ACHN (cell line): Measurements from ENCODE around the gene PEX5L.
"Not testable (repeated sequence)": the region's sequence is repeated elsewhere in the genome, so short reads cannot be mapped to it uniquely, and the experiment has no call there.

Experiments
- DNase-seq: peaks from one replicate; pipeline ENCODE4 v3.0.0-alpha.2; 2015
- in situ Hi-C: cut with HindIII; loops from 2 replicates; pipeline ENCODE4 v1.10.0; 2017; ENCODE audit warnings: low sequenced_read_pairs, low pct_ligation_motif_present, low pct_unique_long_range_greater_than_20kb

The PEX5L gene

DNA sequence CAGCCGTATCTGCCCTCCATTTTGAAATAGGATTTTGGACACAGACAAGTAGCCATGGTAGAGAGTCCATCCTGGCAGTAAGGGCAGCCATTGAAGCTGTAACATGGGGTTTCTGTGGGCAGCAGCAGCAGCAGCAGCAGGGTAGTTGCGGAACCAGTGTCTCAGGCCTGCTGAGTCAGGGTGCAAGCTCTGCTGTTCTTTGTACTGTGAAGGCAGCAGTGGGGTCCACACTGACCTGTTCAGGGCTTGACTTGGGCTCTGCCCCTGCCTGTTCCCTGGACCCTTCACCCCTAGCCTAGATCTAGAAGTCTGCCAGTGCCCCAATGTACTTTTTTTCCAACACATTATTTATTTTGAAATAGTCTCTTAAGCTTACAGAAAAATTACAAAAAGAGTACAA is 9.7 kb downstream of the PEX5L start:
- in situ Hi-C loops = no loop called here

DNA sequence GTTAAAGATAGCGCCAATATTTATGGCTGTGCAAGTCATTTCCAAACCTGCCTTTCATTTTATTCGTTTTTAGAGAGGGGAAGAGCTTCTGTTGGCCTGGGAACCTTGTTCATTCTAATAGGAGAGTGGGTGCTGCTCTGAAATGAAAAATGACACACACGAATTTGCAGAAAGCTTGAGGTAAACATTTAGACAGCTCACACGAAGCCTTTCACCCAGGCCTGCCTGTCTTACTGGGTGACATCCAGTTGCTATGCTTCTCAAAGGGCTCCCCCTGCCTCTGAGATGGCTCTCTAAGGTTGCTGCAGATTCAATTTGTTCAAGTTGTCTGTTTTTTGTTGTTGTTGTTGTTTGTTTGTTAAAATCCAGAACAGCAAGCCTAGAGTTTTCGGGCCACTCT is 18.2 kb downstream of the PEX5L start:
- in situ Hi-C loops = no loop called here

More for the DNA sequence above, 9.7 kb downstream of the PEX5L start:
- DNase-seq = no peak

DNA sequence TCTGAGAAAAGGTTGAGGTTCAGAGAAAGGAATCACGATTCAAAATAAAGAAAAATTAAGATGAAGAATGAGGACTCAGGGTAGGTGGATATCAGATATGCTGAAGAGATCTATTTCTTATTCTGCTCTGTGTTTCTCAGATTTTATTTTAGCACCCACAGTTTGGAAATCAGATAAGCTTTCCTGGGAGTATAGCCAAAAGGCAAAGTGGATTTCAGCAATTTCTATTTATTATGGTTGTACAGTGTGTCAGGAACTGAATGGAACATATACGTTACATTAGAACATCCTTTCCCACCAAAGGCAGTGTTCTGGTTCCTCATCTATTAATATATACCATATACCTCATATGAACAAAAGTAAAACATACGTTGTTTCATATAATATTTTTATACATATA is 18.9 kb downstream of the PEX5L start:
- DNase-seq = no peak
- in situ Hi-C loops = no loop called here

More for the DNA sequence above, 18.2 kb downstream of the PEX5L start:
- no peak for DNase-seq

DNA sequence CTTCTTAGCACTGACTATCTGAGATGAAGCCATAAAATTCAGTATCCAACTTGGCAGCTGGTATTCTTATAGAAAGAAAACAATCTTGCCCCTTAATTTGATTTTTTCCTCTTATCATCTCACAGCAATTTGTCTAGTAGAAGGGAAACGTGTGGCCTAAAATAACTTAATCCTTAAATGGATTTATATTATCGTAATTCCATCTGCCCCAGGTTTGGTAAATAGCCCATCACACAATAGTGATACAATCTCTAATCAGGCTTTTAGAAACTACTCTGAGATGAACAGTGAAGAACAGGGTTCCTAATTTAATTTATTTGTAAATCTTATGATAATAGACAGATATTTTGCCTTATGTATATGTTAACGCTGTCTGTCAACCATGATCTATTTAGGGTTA is 24.8 kb downstream of the PEX5L start:
- DNase-seq = no peak
- in situ Hi-C loops = no loop called here

DNA sequence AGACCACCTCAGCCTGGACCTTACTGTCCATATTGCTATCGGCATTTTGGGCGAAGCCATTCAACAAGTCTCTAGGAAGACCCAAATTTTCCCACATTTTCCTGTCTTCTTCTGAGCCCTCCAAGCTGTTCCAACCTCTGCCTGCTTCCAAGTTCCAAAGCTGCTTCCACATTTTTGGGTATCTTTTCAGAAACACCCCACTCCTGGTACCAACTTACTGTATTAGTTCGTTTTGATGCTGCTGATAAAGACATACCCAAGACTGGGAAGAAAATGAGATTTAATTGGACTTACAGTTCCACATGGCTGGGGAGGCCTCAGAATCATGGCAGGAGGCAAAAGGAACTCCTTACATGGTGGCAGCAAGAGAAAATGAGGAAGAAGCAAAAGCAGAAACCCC is 28.4 kb downstream of the PEX5L start:
- DNase-seq, in situ Hi-C loops: not testable (repeated sequence)

DNA sequence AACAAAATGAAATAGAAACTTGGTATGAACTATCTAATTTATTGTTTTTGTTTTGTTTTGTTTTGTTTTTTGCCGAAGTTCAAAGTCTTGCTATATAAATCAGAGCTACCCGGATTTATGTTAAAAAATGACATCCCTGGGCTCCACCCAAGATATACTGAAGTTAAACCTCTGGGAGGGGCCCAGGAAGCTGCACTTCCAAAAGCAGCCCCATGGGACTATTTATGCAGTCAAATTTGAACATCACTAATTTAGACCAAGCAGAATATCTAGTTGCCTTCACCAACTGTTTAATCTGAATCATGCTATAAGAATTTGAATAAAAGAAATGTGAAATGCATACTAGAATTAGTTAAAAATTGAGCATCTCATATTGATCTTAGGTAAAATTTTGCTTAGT is 32.2 kb downstream of the PEX5L start:
- DNase-seq = no peak
- in situ Hi-C loops = no loop called here

DNA sequence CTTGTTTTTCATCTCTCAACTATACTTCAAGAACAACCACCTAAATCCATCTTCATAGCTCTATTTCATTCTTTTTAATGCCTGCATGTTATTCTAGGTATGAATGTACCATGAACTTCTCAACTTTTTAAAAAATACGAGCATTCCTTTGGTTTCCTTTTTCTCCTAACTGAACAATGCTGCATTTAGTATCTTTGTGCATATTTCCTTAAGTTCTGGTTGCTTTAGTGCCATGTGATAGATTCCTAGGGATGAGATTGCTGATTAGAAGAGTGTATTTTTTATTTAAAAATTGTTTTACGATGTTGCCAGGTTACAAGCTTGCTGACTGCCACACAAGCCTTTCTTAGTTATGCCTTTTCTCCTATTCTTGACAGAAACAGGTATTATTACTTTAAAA is 34.7 kb downstream of the PEX5L start:
- DNase-seq = no peak
- in situ Hi-C loops = no loop called here

DNA sequence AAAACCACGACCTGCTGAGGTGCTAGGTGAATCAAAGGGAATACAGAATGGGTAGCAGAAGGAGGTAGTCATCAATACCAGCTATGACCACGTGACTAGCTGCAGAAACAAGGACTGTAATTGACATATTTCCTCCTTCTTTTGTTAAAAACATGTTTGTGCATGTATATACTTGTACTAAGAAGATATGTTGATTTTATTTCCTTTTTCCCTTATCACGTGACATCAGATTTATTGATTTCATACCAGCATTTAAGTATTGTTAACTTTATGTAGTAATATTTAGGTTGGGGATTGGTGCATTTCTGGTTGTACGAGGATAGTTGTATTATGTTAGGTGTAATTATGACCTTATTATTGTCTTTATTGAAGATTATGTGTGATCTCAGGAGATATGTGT is 36.2 kb downstream of the PEX5L start:
- in situ Hi-C loops = no loop called here
- DNase-seq = no peak

DNA sequence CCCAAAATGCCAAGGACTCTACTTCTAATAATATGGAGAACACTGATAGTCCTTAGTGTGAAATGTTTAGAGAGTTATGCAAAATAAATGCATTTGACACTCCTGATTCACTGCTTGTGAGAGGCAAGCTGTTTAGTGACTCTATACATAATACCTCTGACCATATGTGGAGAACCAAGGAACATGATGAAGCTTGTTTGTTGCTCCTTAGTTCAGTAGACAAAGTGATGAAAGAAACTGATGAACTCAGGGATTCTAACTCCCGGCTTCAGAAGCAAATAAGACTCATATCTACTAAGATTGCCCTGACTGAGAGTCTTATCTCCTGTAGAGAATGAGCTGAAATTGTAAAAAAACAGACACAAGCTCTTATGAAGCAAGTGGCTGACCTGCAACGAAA is 41.3 kb downstream of the PEX5L start:
- in situ Hi-C loops = no loop called here
- DNase-seq = no peak

DNA sequence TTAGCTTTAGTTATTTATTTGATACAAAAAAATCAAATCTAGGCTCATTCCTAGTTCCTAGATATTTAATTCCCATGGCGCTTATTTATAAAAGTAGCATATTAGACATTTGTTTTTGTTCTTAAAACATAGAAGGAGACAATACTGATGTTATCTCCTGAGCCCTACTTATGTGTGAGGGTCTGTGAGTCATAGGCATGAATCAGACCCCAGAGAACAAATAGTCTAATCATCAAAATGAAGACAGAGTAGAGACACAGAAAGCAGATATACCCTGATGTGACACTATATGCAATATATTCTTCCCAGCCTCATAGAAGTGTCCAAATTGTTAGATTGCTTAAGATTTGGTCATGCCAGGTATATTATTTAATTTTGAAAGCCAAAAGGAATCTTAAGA is 44.9 kb downstream of the PEX5L start:
- in situ Hi-C loops = no loop called here
- DNase-seq = no peak

DNA sequence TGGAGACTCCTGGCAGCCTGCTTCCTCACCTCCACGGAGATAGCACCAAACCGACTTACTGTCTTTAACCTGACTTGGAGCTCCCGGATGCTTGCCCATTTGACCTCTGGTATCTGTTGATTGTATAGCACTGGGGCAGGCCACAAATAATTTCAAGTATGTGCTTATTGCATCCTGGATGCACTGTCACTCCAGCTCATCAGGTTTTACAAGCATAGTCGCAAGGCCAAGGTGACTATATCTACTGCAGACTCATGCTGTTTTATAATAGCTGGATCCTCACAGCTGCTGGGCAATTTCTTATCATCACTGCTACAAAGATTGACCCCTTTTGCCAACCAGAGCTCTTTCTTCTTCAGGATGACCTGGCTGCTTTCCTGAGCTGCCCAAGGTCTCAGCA is 45.6 kb downstream of the PEX5L start:
- no peak for DNase-seq
- in situ Hi-C loops = no loop called here

DNA sequence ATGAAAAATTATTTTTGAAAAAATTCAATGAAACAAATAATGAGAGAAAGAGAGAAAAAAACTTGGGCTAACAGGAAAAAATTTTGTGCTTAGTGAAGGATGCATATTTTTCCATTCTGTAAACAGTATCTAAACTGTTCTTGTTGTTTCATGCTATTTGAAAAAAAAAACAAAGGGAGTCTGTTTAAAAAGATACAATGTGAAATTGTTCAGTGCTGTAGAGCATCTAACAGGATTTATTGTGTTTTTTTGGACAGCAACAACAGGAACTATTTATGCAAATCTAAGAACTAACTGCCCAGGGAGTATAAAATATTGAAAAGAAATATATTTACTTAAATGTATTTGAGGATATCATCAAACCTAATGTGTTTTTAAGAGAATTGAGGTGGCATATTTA is 55.1 kb downstream of the PEX5L start:
- in situ Hi-C loops = no loop called here
- DNase-seq = no peak

DNA sequence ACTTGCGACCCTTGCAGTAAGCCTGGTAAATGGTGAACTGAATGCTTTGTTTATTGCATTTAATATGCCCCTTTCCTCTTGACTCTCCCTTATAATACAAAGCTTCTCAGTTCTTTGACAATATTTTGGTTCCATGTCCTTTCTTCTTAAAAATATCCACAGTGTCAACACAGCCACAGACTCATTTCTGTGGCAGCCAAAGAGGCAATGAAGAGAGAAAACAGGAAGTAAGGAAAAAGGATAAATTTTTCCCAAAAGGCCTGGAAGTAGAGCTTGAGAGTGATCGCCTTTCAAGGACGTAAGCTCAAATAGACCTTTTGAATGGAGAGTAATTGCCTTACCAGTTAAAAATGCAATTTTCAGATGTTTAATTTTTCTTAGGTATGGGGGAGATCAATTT is 59.4 kb downstream of the PEX5L start:
- DNase-seq = no peak
- in situ Hi-C loops = no loop called here

DNA sequence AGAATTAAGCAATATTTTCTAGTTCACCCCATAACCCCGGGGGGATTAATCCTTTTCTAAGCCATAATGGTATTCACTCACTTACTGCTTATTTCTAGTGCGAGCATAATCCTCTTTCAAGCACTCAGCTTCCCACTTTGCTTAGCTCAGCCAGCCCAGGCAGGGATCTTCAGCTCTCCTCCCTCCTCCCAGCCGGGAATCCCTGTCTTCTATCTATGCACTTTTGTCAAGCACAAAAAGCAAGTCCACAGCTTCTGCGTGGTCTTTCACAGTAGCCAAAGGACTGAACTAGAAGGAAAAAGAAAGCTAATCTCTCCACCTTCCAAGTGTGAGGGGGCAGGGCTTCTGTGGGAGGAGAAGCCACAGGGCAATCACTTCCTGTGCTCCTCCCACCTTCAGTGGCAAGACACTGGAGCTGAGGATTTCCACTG is 62.8 kb downstream of the PEX5L start:
- no peak for DNase-seq
- in situ Hi-C loops = no loop called here

DNA sequence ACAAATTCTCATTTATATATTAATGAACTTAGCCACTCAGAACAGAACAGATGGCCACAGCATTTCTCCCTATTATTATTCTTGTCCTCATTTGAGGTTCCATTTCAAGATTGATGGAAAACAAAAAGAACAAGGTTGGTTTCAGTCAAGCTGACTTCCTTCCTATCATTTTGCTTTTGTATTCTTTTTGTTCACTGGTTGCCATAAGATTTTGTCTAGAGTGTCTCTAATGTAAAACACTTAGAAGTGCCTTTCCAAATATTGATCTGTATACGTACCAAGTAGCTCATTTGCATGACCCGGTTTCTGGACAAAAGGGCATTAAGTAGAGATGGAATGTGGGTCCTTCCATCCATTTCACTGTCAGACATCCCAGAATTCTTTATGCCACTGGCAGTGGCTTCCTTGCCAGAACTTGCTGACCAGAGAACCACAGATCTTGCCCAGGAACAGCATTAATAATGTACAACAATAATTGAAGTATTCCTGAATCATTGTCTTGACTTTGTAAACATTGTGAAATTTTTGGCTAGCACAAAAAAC is 63.8 kb downstream of the PEX5L start:
- in situ Hi-C loops = no loop called here
- DNase-seq = no peak

DNA sequence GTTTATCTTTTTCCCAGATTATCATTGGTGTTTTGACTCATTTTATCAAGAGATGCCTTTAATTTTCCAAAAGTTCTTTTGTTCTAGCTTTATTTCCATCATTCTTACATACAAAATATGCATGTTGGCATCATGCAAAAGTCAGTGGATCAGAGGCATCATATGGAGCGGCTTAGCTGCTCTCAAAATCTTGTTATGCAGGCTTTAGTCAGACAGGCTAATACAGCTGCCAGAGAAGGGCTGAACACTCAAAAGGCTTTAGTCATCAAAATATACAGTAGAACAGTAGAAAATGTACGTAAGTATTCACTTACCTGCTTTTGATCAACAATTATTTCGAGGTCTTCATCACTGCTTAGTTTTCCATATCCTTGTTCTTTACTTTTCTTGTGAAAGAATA is 65.5 kb downstream of the PEX5L start:
- in situ Hi-C loops = no loop called here
- DNase-seq = no peak

DNA sequence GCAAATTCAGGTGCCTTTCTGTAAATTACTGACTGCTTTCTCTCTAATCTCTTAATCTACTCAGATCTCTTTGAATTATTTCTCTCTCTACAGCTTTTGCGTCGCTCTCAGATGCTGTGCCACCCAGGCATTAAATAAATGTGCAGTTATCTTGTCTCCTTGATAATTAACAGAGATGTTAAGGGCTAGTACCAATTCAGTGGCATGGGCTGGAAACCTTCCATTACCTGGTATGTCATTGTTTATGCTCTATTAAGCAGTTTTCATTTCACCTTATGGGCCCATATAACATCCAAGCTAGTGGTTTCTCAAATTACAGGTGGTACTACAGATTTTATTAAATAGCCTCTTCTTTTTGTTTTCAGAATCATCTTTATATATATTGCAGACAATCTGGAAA is 66.0 kb downstream of the PEX5L start:
- in situ Hi-C loops = no loop called here
- DNase-seq = no peak

DNA sequence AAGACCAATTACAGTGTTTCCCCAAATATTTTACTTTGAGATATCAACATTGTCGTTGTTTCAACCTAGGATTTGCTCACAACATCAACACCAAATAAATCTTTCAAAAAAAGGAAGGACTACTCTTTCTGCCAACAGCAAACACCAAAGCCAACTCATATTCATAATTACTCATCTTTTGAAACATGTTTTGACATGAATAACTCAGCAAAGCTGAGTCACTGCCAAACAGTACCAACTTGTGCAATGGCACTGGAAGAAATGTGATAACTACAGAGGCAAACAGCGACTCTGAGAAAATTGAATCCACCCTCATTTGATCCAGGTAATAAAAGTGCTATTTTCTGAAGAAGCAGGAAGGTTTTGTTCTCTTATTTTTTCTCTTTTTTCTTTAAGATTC is 67.2 kb downstream of the PEX5L start:
- peak; percentile 0 for DNase-seq
- in situ Hi-C loops = no loop called here

DNA sequence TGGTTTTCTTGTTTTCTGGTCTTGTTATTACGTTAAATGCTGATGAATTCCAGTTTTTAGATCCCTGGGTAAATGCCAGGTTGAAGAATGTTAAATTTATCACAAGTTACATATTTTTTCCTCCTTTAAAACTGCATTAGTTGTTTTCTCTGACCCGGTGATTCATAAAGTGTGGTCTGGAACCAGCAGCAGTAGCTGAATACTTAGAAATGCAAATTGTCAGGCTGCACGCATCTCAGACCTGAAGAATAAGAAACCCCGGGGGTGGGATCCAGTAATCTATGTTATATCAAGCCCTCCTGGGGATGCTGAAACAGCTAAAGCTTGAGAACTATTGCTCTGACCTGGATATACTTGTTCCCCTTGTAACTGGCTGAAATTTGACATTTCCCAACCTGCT is 69.1 kb downstream of the PEX5L start:
- in situ Hi-C loops = no loop called here
- no peak for DNase-seq

DNA sequence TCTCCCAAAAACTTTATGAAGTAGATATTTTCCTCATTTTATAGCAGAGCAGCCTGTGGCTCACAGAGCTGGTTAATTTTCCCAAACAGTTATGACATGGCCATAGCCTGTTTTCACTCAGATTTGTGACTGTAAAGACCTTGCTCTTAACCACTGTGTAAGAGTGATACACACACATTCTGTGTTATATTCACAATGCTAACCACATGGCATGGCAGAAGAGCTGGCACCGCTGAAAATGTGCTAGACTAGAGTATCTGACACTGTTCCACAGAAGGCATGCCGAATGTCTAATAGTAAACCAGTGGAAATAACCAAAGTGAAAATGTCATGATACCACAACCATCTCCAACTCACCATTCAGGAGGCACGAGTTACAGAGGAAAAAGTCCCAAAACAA is 71.8 kb downstream of the PEX5L start:
- DNase-seq = no peak
- in situ Hi-C loops = no loop called here
